HCT116 (cell line): ENCODE results near the gene POLR1A. TPM values are rescaled to one million over a fixed set of nuclear protein-coding genes. Genes with fewer than 3 reads are reported as not detected.

Experiments
- ATAC-seq: fragments of 200-7000 bp; cut with Tn5 transposase; 2 replicates; pipeline ENCODE4 v1.9.1; 2020; ENCODE audit warnings: mild to moderate bottlenecking, moderate library complexity
- BruUV-seq: library from RNA; stranded (reverse); fragments of 400-500 nt; replicated peaks from 2 replicates; lab custom pipeline; 2021; lab: Mats Ljungman, UMichigan
- CTCF ChIA-PET: fragments of 300-600 bp; sonication (Branson Sonifier 250); formaldehyde crosslinking; loops from one replicate; lab custom pipeline; 2021; ENCODE audit warnings: antibody characterized with exemption; lab: Charles Lee
- POLR2A ChIA-PET: fragments of 300-600, 350-600 bp; sonication (Branson Sonifier 250); formaldehyde crosslinking; loops from one replicate; lab custom pipeline; 2021; ENCODE audit warnings: antibody characterized with exemption; lab: Charles Lee
- RAD21 ChIA-PET, 2 experiments: fragments of 300-600 bp; sonication (Branson Sonifier 250); formaldehyde crosslinking; loops; one replicate each; lab custom pipeline; 2023; ENCODE audit warnings: low total read pairs in 2 of 2; ENCODE audit not compliant: uncharacterized antibody in 2 of 2, unreplicated experiment in 2 of 2, low non-redundant PET in 1 of 2; lab: Charles Lee
- DNase-seq: peaks from one replicate; pipeline ENCODE4 v3.0.0-alpha.2; 2010; ENCODE audit warnings: low read depth, low spot score
- H2AFZ ChIP-seq: fragments of 200-600 bp; shearing (Covaris generic), sonication (generic); 2 replicates; pipeline ENCODE4 v1.6.1; 2017; ENCODE audit warnings: low read depth, mixed run types, mixed read lengths, antibody characterized with exemption, low read length; ENCODE audit not compliant: poor library complexity, severe bottlenecking
- H3K27ac ChIP-seq: 2 replicates; pipeline ENCODE4 v1.5.1; 2012; ENCODE audit warnings: low read depth, low read length
- H3K27me3 ChIP-seq: fragments of 200-600 bp; sonication (generic); 2 replicates; pipeline ENCODE4 v1.6.1; 2016; ENCODE audit warnings: mixed run types, low read length, mixed read lengths; ENCODE audit not compliant: insufficient read depth
- H3K36me3 ChIP-seq, 2 experiments: fragments of 200-500 bp in 1 of 2; fragments of 200-600 bp in 1 of 2; sonication (Bioruptor generic) in 1 of 2; sonication (generic) in 1 of 2; 2 replicates each; pipeline versions ENCODE4 v1.5.1 to v1.6.1; 2014 to 2016; ENCODE audit warnings: low read length in 2 of 2, inconsistent platforms in 1 of 2, mixed read lengths in 1 of 2, mixed run types in 1 of 2; ENCODE audit not compliant: insufficient read depth in 2 of 2, control insufficient read depth in 1 of 2
- H3K4me1 ChIP-seq, 2 experiments: fragments of 200-600 bp in 1 of 2; sonication (generic) in 1 of 2; 2 replicates each; pipeline versions ENCODE4 v1.5.1 to v1.6.1; 2012 to 2017; ENCODE audit warnings: low read length in 2 of 2, inconsistent platforms in 1 of 2, mild to moderate bottlenecking in 1 of 2, mixed read lengths in 1 of 2, mixed run types in 1 of 2, moderate library complexity in 1 of 2; ENCODE audit not compliant: insufficient read depth in 2 of 2, control insufficient read depth in 1 of 2
- H3K4me2 ChIP-seq: fragments of 200-600 bp; sonication (generic); 2 replicates; pipeline ENCODE4 v1.6.1; 2017; ENCODE audit warnings: mixed run types, low read length, mixed read lengths
- H3K4me3 ChIP-seq, 2 experiments: fragments of 200-600 bp in 1 of 2; sonication (generic) in 1 of 2; replicated peaks in 1 of 2; 2 replicates each; pipeline ENCODE4 v1.5.1; 2011 to 2016; ENCODE audit warnings: low read length in 2 of 2, control low read depth in 1 of 2, low read depth in 1 of 2, mild to moderate bottlenecking in 1 of 2, mixed read lengths in 1 of 2, mixed run types in 1 of 2
- H3K79me2 ChIP-seq: fragments of 200-600 bp; sonication (generic); 2 replicates; pipeline ENCODE4 v1.6.1; 2017; ENCODE audit warnings: mild to moderate bottlenecking, mixed run types, low read length, moderate library complexity, mixed read lengths; ENCODE audit not compliant: insufficient read depth
- H3K9ac ChIP-seq: fragments of 200-600 bp; sonication (generic); 2 replicates; pipeline ENCODE4 v1.6.1; 2016; ENCODE audit warnings: low read length, mixed read lengths
- H3K9me2 ChIP-seq: fragments of 200-600 bp; sonication (generic), shearing (Covaris generic); 2 replicates; pipeline ENCODE4 v1.6.1; 2017; ENCODE audit warnings: mixed run types, mild to moderate bottlenecking, moderate library complexity; ENCODE audit not compliant: insufficient read depth
- H3K9me3 ChIP-seq, 2 experiments: fragments of 200-500 bp in 1 of 2; fragments of 200-600 bp in 1 of 2; sonication (Bioruptor generic) in 1 of 2; sonication (generic) in 1 of 2; 2 replicates each; pipeline ENCODE4 v1.6.1; 2014 to 2017; ENCODE audit warnings: low read length in 2 of 2, mixed read lengths in 2 of 2, inconsistent platforms in 1 of 2, low read depth in 1 of 2, mild to moderate bottlenecking in 1 of 2, mixed run types in 1 of 2, moderate library complexity in 1 of 2; ENCODE audit not compliant: control insufficient read depth in 1 of 2, insufficient read depth in 1 of 2
- H4K20me1 ChIP-seq: fragments of 200-600 bp; sonication (generic), shearing (Covaris generic); 2 replicates; pipeline ENCODE4 v1.6.1; 2017; ENCODE audit warnings: mixed run types, mild to moderate bottlenecking, moderate library complexity; ENCODE audit not compliant: insufficient read depth
- CBX3 ChIP-seq: IDR thresholded peaks from 2 replicates; pipeline ENCODE4 v1.6.1; 2012; ENCODE audit warnings: low read depth
- EZH2 ChIP-seq: fragments of 200-600 bp; sonication (generic); IDR thresholded peaks from 2 replicates; pipeline ENCODE4 v1.6.1; 2017; ENCODE audit warnings: antibody characterized with exemption, mixed run types
- EZH2phosphoT487 ChIP-seq: fragments of 200-600 bp; IDR thresholded peaks from 2 replicates; pipeline ENCODE4 v1.6.1; 2018; ENCODE audit warnings: antibody characterized with exemption, borderline replicate concordance
- SP1 ChIP-seq: IDR thresholded peaks from 2 replicates; pipeline ENCODE4 v1.6.1; 2012; ENCODE audit warnings: low read depth
- SRF ChIP-seq: IDR thresholded peaks from 2 replicates; pipeline ENCODE4 v1.6.1; 2012; ENCODE audit warnings: low read depth
- YY1 ChIP-seq: IDR thresholded peaks from 2 replicates; pipeline ENCODE4 v1.6.1; 2011; ENCODE audit warnings: low read length, low read depth, moderate library complexity, mild to moderate bottlenecking; ENCODE audit not compliant: insufficient replicate concordance; ENCODE audit errors: extremely low read depth
- intact Hi-C: fragments of 100-400 bp; cut with micrococcal nuclease; formaldehyde crosslinking; loops from 2 replicates; pipeline ENCODE4 v1.10.0; 2022
- total RNA-seq: library from RNA; stranded (reverse); gene quantifications from one replicate; pipeline ENCODE4 v1.2.1, GENCODE V29; 2021; ENCODE audit not compliant: unreplicated experiment
- TF ChIP-seq, protein P1 (sequence below): IDR thresholded peaks from 2 replicates; pipeline ENCODE4 v1.6.1; 2011; ENCODE audit warnings: mild to moderate bottlenecking, low read length, moderate library complexity; ENCODE audit not compliant: insufficient replicate concordance; ENCODE audit errors: extremely low read depth

Gene POLR1A
- total RNA-seq, 1 experiment from 2014 or later = 46.6 TPM

DNA sequence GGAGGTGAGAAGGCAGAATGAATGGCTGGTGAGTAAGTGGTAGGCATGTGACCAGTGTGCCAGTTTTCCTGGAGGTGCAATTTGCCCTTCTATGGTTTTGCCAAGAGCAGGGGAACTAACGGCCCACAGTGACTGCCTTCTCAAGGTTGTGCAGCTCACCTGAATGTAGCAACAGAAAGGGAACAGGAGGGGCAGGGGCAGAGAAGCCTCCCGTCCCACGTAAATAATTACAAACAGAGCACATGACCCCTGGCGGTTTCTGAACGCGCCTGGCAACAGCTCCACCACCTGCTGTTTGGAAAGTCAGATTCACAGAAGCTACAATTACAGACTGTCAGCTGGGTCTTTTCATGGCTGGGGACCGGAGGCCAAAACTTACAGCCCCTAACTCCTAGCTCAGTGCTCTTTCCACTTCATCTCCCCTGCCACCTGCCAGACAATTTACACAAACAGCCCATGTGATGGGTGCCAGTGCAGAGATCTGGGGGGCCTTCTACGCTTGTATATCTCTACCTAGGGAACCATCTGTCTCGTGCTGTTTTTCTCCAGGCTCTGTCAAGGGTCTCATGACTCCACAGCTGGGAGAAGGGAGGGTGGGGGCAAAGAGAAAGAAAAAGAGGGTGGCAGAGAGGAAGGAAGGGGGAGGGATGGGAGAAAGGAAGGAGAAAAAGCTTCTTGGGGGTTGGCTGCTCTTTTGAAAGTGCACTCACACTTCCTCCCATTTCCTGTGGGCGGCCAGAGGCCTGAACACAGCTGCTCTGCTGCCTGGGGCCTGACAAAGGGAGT is 69.6 kb downstream of the POLR1A start (continued):
- TF ChIP-seq, protein P1, sequence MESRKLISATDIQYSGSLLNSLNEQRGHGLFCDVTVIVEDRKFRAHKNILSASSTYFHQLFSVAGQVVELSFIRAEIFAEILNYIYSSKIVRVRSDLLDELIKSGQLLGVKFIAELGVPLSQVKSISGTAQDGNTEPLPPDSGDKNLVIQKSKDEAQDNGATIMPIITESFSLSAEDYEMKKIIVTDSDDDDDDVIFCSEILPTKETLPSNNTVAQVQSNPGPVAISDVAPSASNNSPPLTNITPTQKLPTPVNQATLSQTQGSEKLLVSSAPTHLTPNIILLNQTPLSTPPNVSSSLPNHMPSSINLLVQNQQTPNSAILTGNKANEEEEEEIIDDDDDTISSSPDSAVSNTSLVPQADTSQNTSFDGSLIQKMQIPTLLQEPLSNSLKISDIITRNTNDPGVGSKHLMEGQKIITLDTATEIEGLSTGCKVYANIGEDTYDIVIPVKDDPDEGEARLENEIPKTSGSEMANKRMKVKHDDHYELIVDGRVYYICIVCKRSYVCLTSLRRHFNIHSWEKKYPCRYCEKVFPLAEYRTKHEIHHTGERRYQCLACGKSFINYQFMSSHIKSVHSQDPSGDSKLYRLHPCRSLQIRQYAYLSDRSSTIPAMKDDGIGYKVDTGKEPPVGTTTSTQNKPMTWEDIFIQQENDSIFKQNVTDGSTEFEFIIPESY = no peak
- no peak for TF ChIP-seq SP1

DNA sequence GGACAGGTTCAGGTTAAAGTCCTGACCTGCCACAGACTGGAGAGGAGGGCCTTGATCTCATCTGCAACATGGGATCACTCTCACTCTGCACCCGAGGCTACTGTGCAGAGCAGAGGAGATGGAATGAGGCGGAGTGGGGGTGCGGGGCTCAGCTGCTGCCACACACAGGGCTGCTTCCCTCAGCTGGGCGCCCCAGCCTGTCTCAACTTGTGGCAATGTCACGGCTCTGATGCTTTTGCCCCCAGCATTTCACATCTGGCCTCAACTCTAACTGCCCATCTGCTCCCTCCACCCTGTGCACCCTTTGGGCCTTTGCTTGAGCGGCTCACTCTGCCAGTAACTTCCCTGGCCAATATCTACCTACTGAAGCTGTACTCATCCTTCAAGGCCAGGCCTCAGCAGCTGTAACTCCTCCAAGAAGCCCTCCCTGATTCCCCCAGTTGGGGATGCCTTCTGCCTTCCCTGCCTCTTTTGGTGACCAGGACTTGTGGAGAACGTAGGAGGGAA is 70.3 kb downstream of the POLR1A start:
- ChIA-PET CTCF (interaction anchor here (1.1 to 1.5 kb wide), 2 partner anchors 44 to 208 kb away, joined by 3 to 4 read pairs; no protein-coding TSS in a partner anchor), POLR2A (no interaction called here)
- no peaks in the 10 kb centered on the region for H3K9me3 ChIP-seq
- no peak for TF ChIP-seq YY1
- no peak for TF ChIP-seq EZH2phosphoT487
- TF ChIP-seq SRF = no peak
- no peak for TF ChIP-seq CBX3
- no peak for TF ChIP-seq EZH2
- TF ChIP-seq, all 23 proteins: peak for 0
- H3K9me2 ChIP-seq = no peaks in the 10 kb centered on the region
- H3K4me1 ChIP-seq = no peaks in the 10 kb centered on the region
- intact Hi-C loops = no loop called here
- peaks cover 46 to 52% of the 10 kb centered on the region in 2 experiments; a peak in 3 of 4 replicates for H3K36me3 ChIP-seq
- no peaks in the 10 kb centered on the region for H3K79me2 ChIP-seq
- BruUV-seq = no TSS peak
- no peak for DNase-seq
- H3K4me2 ChIP-seq = no peak overlapping the region
- no peak overlapping the region for H3K9ac ChIP-seq
- no peak overlapping the region for H2AFZ ChIP-seq
- no peaks in the 10 kb centered on the region for H3K27me3 ChIP-seq
- RAD21 ChIA-PET = no interaction called here
- no peaks in the 10 kb centered on the region for H4K20me1 ChIP-seq
- ATAC-seq = no peak
- no peak overlapping the region for H3K27ac ChIP-seq
- H3K4me3 ChIP-seq = no peak overlapping the region
